Sigmoid colon (tissue), 7 donors: ENCODE measurements around the gene LAMTOR4. TPM values are rescaled to one million over a fixed set of nuclear protein-coding genes. Genes with fewer than 3 reads are reported as not detected.
A peak's percentile ranks its signal among the peaks of the same experiment; 100 is the strongest.
"Not testable (repeated sequence)": the region's sequence is repeated elsewhere in the genome, so short reads cannot be mapped to it uniquely, and the experiment has no call there.

ENCODE experiments used
- DNase-seq: peaks from one replicate; pipeline ENCODE4 v3.0.0-alpha.2; 2019
- H3K27ac ChIP-seq, 4 donors: fragments of 200-600 bp; sonication (generic); one replicate each; pipeline ENCODE4 v1.5.1; 2016 to 2019; ENCODE audit warnings: mild to moderate bottlenecking in 1 of 4
- H3K27me3 ChIP-seq, 3 donors: fragments of 200-600 bp; sonication (generic); one replicate each; pipeline ENCODE4 v1.5.1; 2019; ENCODE audit warnings: mild to moderate bottlenecking in 1 of 3
- H3K36me3 ChIP-seq, 4 donors: fragments of 200-600 bp; sonication (generic); one replicate each; pipeline ENCODE4 v1.5.1; 2016 to 2019
- H3K4me1 ChIP-seq, 4 donors: fragments of 200-600 bp; sonication (generic); one replicate each; pipeline ENCODE4 v1.5.1; 2017 to 2019
- H3K4me3 ChIP-seq, 4 donors: fragments of 200-600 bp; sonication (generic); one replicate each; pipeline ENCODE4 v1.5.1; 2017 to 2019; ENCODE audit warnings: mild to moderate bottlenecking in 2 of 4, moderate library complexity in 1 of 4
- H3K9me3 ChIP-seq, 4 donors: fragments of 200-600 bp in 3 of 4; sonication (generic) in 3 of 4; one replicate each; pipeline versions ENCODE4 v1.5.1 to v1.6.1; 2013 to 2019
- CTCF ChIP-seq, 4 experiments: fragments of 450-650 bp in 3 of 4; fragments of 200-600 bp in 1 of 4; IDR thresholded peaks; one replicate each; pipeline ENCODE4 v1.5.1; 2016 to 2019; ENCODE audit warnings: antibody characterized with exemption in 4 of 4, mild to moderate bottlenecking in 3 of 4, moderate library complexity in 2 of 4
- EP300 ChIP-seq, 4 donors: sonication (generic); formaldehyde crosslinking; IDR thresholded peaks; one replicate each; pipeline ENCODE4 v1.6.1; 2017; ENCODE audit warnings: antibody characterized with exemption in 4 of 4
- POLR2A ChIP-seq, 2 donors: fragments of 450-650 bp; IDR thresholded peaks; one replicate each; pipeline ENCODE4 v1.6.1; 2016; ENCODE audit warnings: antibody characterized with exemption in 2 of 2, mild to moderate bottlenecking in 2 of 2, moderate library complexity in 2 of 2
- POLR2AphosphoS5 ChIP-seq, 4 donors: sonication (generic); formaldehyde crosslinking; IDR thresholded peaks; one replicate each; pipeline ENCODE4 v1.6.1; 2017; ENCODE audit warnings: antibody characterized with exemption in 4 of 4
- WGBS, 2 donors: extraction: QIAGEN DNeasy Blood & Tissue Kit; methylation state at CpG; one replicate each; pipeline ENCODE4 v1.1.7; 2013; 5-methylcytosine and 5-hydroxymethylcytosine counted together
- intact Hi-C: fragments of 100-400 bp; cut with DNase I; formaldehyde crosslinking; loops from one replicate; pipeline ENCODE4 v1.15.1; 2023
- polyA plus RNA-seq, 3 donors: library from polyadenylated mRNA; stranded (reverse); fragments of 200-250 nt; gene quantifications; one replicate each; pipeline ENCODE4 v1.2.3, GENCODE V29; 2013
- total RNA-seq, 4 donors: library from RNA; depleted of rRNA; stranded (reverse); fragments of >200 nt; gene quantifications; one replicate each; pipeline ENCODE4 v1.1.0, GENCODE V29; 2016
- donor health status: healthy with polysubstance abuse.
- donor health status: Bipolar disorder and iron deficiency.
- donor health status: healthy.

The LAMTOR4 gene
- total and polyA plus RNA-seq, 7 donors, result 222 to 626 (median 309) TPM

GRCh38 chr7:100141555-100141949 is 7.2 kb upstream of the LAMTOR4 start:
- Histone ChIP-seq H3K4me3 (no peak overlapping the region), H3K27ac (no peak overlapping the region), H3K4me1 (no peaks in the 10 kb centered on the region), H3K9me3 (no peaks in the 10 kb centered on the region), H3K27me3 (no peaks in the 10 kb centered on the region), H3K36me3 (no peaks in the 10 kb centered on the region)
- no peak for TF ChIP-seq POLR2A (IDR thresholded peaks at IDR 0.05)
- TF ChIP-seq EP300 (IDR thresholded peaks at IDR 0.05), result no peak
- no peak for TF ChIP-seq POLR2AphosphoS5 (IDR thresholded peaks at IDR 0.05)
- no peak for TF ChIP-seq CTCF (IDR thresholded peaks at IDR 0.05)
- intact Hi-C loops, result no loop called here
- no peak for DNase-seq
- 16 to 55% methylated on average over 3 of the region's 3 CpGs for WGBS, 2 donors

- 95 to 98% methylated on average over 3 of the region's 3 CpGs for WGBS, 2 donors
- intact Hi-C loops, result no loop called here
- TF ChIP-seq EP300 (IDR thresholded peaks at IDR 0.05) (no peak), CTCF (IDR thresholded peaks at IDR 0.05) (no peak), POLR2A (IDR thresholded peaks at IDR 0.05) (no peak), POLR2AphosphoS5 (IDR thresholded peaks at IDR 0.05) (no peak)
- no peaks in the 10 kb centered on the region for H3K9me3 ChIP-seq
- no peak for DNase-seq
- H3K4me1 ChIP-seq, result no peaks in the 10 kb centered on the region
- H3K27ac ChIP-seq, result no peak overlapping the region
- H3K27me3 ChIP-seq, result no peaks in the 10 kb centered on the region
- H3K4me3 ChIP-seq, result no peak overlapping the region
- H3K36me3 ChIP-seq, result no peaks in the 10 kb centered on the region
These were observed 6.3 kb upstream of the LAMTOR4 start for GRCh38 chr7:100142461-100142860.

- H3K4me3 ChIP-seq, intact Hi-C loops, H3K36me3 ChIP-seq, H3K9me3 ChIP-seq, DNase-seq, H3K27me3 ChIP-seq, H3K27ac ChIP-seq: not testable (repeated sequence)
- peaks cover 0 to 18% (median 16%) of the 10 kb centered on the region in 4 donors for H3K4me1 ChIP-seq
- 94% methylated on average over 4 of the region's 4 CpGs for WGBS, 2 donors
These were observed 2.4 kb upstream of the LAMTOR4 start for GRCh38 chr7:100146350-100146749.

- 91 to 98% methylated on average over 2 of the region's 2 CpGs for WGBS, 2 donors
- Histone ChIP-seq H3K27me3 (no peaks in the 10 kb centered on the region), H3K36me3 (peaks cover 0 to 11% (median 0%) of the 10 kb centered on the region in 4 donors), H3K9me3 (no peaks in the 10 kb centered on the region), H3K4me1 (peaks cover 0 to 18% (median 16%) of the 10 kb centered on the region in 4 donors), H3K4me3 (no peak overlapping the region), H3K27ac (no peak overlapping the region)
- TF ChIP-seq POLR2A (IDR thresholded peaks at IDR 0.05) (no peak), CTCF (IDR thresholded peaks at IDR 0.05) (no peak), POLR2AphosphoS5 (IDR thresholded peaks at IDR 0.05) (no peak), EP300 (IDR thresholded peaks at IDR 0.05) (no peak)
- intact Hi-C loops, result no loop called here
- no peak for DNase-seq
These were observed 1.4 kb upstream of the LAMTOR4 start for GRCh38 chr7:100147278-100147677.

GRCh38 chr7:100148225-100148558 is 526 bp upstream of the LAMTOR4 start:
- intact Hi-C loops, result no loop called here

More at GRCh38 chr7:100148225-100148558, 526 bp upstream of the LAMTOR4 start:
- TF ChIP-seq CTCF (IDR thresholded peaks at IDR 0.05), result no peak
- TF ChIP-seq EP300 (IDR thresholded peaks at IDR 0.05), result no peak
- no peak for TF ChIP-seq POLR2A (IDR thresholded peaks at IDR 0.05)
- TF ChIP-seq POLR2AphosphoS5 (IDR thresholded peaks at IDR 0.05), result no peak
- no peaks in the 10 kb centered on the region for H3K9me3 ChIP-seq
- 10 to 18% methylated on average over 14 of the region's 14 CpGs for WGBS, 2 donors
- peaks cover 0 to 12% (median under 1%) of the 10 kb centered on the region in 4 donors for H3K36me3 ChIP-seq
- no peaks in the 10 kb centered on the region for H3K27me3 ChIP-seq
- H3K27ac ChIP-seq, result peak overlapping the region; percentile 76 to 92 (median 87)
- peaks cover 0 to 18% (median 16%) of the 10 kb centered on the region in 4 donors for H3K4me1 ChIP-seq
- DNase-seq, result no peak
- peak overlapping the region; percentile 20 to 96 (median 84) for H3K4me3 ChIP-seq
